ENCODE results near the gene WIZ. TPM values are rescaled to one million over a fixed set of nuclear protein-coding genes. Genes with fewer than 3 reads are reported as not detected.

Gene WIZ
- total and polyA plus RNA-seq, 2 of the 8 experiments (the other 6 are each of a cell fraction or from before 2014, with no cell fraction given): 12.5 to 33.2 TPM

DNA sequence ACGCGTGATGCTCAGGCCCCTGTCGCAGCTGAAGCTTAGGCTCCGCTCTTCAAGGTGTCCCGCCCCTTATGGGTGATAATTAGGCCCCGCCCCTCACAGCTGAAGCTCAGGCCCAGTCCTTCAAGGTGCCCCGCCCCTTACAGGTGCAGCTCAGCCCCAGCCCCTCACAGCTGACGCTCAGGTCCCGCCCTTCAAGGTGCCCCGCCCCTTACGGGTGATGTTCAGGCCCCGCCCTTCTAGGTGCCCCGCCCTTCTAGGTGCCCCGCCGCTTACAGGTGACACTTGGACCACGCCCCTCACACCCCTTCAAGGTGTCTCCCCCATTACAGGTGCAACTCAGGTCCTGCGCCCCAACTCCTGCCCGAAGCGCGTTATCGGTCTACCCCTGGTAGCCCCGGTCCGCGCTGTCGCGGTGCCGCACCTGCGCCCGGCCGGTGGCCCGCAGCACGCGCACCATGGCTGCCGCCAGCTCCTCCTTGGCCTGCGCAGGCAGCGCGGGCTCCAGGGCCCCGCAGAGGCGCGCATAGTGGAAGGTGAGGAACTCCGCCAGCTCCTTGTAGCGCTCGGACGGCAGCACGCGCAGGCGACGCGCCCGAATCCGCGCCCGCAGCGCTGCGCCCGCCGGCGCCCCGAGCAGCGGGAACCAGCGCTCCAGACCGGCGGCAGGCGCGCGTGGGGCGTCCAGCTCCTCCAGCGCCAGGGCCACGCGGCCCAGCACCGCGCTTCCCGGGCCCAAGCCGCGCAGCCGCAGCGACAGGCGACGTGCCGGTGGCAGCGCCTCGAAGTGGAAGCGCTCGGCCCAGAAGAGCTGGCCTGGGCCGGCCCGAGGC, 7.3 kb upstream of the WIZ start (continued):
- TF ChIP-seq, protein P1, sequence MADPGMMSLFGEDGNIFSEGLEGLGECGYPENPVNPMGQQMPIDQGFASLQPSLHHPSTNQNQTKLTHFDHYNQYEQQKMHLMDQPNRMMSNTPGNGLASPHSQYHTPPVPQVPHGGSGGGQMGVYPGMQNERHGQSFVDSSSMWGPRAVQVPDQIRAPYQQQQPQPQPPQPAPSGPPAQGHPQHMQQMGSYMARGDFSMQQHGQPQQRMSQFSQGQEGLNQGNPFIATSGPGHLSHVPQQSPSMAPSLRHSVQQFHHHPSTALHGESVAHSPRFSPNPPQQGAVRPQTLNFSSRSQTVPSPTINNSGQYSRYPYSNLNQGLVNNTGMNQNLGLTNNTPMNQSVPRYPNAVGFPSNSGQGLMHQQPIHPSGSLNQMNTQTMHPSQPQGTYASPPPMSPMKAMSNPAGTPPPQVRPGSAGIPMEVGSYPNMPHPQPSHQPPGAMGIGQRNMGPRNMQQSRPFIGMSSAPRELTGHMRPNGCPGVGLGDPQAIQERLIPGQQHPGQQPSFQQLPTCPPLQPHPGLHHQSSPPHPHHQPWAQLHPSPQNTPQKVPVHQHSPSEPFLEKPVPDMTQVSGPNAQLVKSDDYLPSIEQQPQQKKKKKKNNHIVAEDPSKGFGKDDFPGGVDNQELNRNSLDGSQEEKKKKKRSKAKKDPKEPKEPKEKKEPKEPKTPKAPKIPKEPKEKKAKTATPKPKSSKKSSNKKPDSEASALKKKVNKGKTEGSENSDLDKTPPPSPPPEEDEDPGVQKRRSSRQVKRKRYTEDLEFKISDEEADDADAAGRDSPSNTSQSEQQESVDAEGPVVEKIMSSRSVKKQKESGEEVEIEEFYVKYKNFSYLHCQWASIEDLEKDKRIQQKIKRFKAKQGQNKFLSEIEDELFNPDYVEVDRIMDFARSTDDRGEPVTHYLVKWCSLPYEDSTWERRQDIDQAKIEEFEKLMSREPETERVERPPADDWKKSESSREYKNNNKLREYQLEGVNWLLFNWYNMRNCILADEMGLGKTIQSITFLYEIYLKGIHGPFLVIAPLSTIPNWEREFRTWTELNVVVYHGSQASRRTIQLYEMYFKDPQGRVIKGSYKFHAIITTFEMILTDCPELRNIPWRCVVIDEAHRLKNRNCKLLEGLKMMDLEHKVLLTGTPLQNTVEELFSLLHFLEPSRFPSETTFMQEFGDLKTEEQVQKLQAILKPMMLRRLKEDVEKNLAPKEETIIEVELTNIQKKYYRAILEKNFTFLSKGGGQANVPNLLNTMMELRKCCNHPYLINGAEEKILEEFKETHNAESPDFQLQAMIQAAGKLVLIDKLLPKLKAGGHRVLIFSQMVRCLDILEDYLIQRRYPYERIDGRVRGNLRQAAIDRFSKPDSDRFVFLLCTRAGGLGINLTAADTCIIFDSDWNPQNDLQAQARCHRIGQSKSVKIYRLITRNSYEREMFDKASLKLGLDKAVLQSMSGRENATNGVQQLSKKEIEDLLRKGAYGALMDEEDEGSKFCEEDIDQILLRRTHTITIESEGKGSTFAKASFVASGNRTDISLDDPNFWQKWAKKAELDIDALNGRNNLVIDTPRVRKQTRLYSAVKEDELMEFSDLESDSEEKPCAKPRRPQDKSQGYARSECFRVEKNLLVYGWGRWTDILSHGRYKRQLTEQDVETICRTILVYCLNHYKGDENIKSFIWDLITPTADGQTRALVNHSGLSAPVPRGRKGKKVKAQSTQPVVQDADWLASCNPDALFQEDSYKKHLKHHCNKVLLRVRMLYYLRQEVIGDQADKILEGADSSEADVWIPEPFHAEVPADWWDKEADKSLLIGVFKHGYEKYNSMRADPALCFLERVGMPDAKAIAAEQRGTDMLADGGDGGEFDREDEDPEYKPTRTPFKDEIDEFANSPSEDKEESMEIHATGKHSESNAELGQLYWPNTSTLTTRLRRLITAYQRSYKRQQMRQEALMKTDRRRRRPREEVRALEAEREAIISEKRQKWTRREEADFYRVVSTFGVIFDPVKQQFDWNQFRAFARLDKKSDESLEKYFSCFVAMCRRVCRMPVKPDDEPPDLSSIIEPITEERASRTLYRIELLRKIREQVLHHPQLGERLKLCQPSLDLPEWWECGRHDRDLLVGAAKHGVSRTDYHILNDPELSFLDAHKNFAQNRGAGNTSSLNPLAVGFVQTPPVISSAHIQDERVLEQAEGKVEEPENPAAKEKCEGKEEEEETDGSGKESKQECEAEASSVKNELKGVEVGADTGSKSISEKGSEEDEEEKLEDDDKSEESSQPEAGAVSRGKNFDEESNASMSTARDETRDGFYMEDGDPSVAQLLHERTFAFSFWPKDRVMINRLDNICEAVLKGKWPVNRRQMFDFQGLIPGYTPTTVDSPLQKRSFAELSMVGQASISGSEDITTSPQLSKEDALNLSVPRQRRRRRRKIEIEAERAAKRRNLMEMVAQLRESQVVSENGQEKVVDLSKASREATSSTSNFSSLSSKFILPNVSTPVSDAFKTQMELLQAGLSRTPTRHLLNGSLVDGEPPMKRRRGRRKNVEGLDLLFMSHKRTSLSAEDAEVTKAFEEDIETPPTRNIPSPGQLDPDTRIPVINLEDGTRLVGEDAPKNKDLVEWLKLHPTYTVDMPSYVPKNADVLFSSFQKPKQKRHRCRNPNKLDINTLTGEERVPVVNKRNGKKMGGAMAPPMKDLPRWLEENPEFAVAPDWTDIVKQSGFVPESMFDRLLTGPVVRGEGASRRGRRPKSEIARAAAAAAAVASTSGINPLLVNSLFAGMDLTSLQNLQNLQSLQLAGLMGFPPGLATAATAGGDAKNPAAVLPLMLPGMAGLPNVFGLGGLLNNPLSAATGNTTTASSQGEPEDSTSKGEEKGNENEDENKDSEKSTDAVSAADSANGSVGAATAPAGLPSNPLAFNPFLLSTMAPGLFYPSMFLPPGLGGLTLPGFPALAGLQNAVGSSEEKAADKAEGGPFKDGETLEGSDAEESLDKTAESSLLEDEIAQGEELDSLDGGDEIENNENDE (IDR thresholded peaks at IDR 0.05; ENCODE audit: insufficient replicate concordance, low read length): no peak
- TF ChIP-seq PHF8 (conservative IDR thresholded peaks at IDR 0.05; ENCODE audit: low read depth, low read length) (0 out of 2 replicates have a peak, but pooled peaks have one; percentile 17), BACH1 (IDR thresholded peaks at IDR 0.05; ENCODE audit: low read length) (no peak), CBX5 (IDR thresholded peaks at IDR 0.05; ENCODE audit: low read depth, low read length) (no peak), TAF1 (IDR thresholded peaks at IDR 0.05; ENCODE audit: low read depth, low read length) (no peak), TBP (IDR thresholded peaks at IDR 0.05; ENCODE audit: low read depth, low read length) (no peak), RBBP5 (IDR thresholded peaks at IDR 0.05; ENCODE audit: borderline replicate concordance, low read depth, low read length) (no peak)

All from H1 (cell line).